Psoas muscle (tissue), 8 donors: ENCODE measurements around the gene FAM181A. TPM values are rescaled to one million over a fixed set of nuclear protein-coding genes. Genes with fewer than 3 reads are reported as not detected.

ENCODE experiments used
- ATAC-seq, 4 donors: fragments of 200-7000 bp; cut with Tn5 transposase; one replicate each; pipeline ENCODE4 v1.9.1; 2020; ENCODE audit warnings: moderate library complexity in 3 of 4, mild to moderate bottlenecking in 2 of 4
- DNase-seq, 2 donors: peaks; one replicate each; pipeline ENCODE4 v3.0.0-alpha.2; 2020
- H3K27ac ChIP-seq: fragments of 200-600 bp; one replicate; pipeline ENCODE4 v1.8.0; 2022
- H3K27me3 ChIP-seq, 3 donors: fragments of 200-600 bp in 1 of 3; one replicate each; pipeline versions ENCODE4 v1.6.1 to v1.8.0; 2013 to 2022; ENCODE audit warnings: low read length in 2 of 3, mild to moderate bottlenecking in 2 of 3, moderate library complexity in 1 of 3; ENCODE audit not compliant: insufficient read depth in 3 of 3
- H3K36me3 ChIP-seq, 2 donors: fragments of 200-600 bp in 1 of 2; one replicate each; pipeline versions ENCODE4 v1.6.1 to v1.8.0; 2013 to 2022; ENCODE audit warnings: low read depth in 1 of 2, mild to moderate bottlenecking in 1 of 2, moderate library complexity in 1 of 2; ENCODE audit not compliant: insufficient read depth in 1 of 2
- H3K4me1 ChIP-seq: fragments of 200-600 bp; one replicate; pipeline ENCODE4 v1.8.0; 2022
- H3K4me3 ChIP-seq: fragments of 200-600 bp; one replicate; pipeline ENCODE4 v1.8.0; 2022; ENCODE audit warnings: mild to moderate bottlenecking
- H3K9me3 ChIP-seq: fragments of 200-600 bp; one replicate; pipeline ENCODE4 v1.8.0; 2022
- CTCF ChIP-seq: fragments of 200-600 bp; IDR thresholded peaks from one replicate; pipeline ENCODE4 v1.8.0; 2022; ENCODE audit warnings: antibody characterized with exemption
- WGBS, 3 donors: extraction: QIAGEN DNeasy Blood & Tissue Kit; methylation state at CpG; one replicate each; pipeline versions ENCODE4 v1.1.6 to v1.1.7; 2013; 5-methylcytosine and 5-hydroxymethylcytosine counted together
- intact Hi-C, 2 donors: fragments of 100-400 bp; cut with DNase I; formaldehyde crosslinking; loops; one replicate each; pipeline versions ENCODE4 v1.11.0 to v1.14.2; 2022
- polyA plus RNA-seq, 3 donors: library from polyadenylated mRNA; stranded (reverse); fragments of 200-250 nt; gene quantifications; one replicate each; pipeline ENCODE4 v1.2.3, GENCODE V29; 2013
- total RNA-seq, 4 donors: library from RNA; stranded (reverse); fragmentation: NEBNext Ultra II Directional in 2 of 4; extraction: Animal tissue kit (Norgen Biotek cat#: 25700) in 2 of 4; gene quantifications; one replicate each; pipeline versions ENCODE4 v1.2.1 to v1.2.4, GENCODE V29; 2021 to 2023
- donor health status: healthy with polysubstance abuse.
- donor health status: DM: no; HTN: no; CAD: no; lungs with moderate emphysema.
- donor health status: Bipolar disorder and iron deficiency.
- donor health status: healthy.
- donor health status: DM: yes; HTN: yes; CAD: no.
- donor health status: DM: no; HTN: no; CAD: no.
- donor health status: DM: no; HTN: no; CAD: no.
- donor health status: DM: yes; HTN: yes; CAD: no.

The FAM181A gene
- total and polyA plus RNA-seq, 7 donors = 0.14 to 0.32 TPM; not detected in 5

- no peak overlapping the region for H3K27ac ChIP-seq
- no peak overlapping the region for H3K4me3 ChIP-seq
- ATAC-seq (no peak), DNase-seq (no peak)
- no peaks in the 10 kb centered on the region for H3K4me1 ChIP-seq
- no peaks in the 10 kb centered on the region for H3K36me3 ChIP-seq
- H3K9me3 ChIP-seq = no peaks in the 10 kb centered on the region
- H3K27me3 ChIP-seq = peaks cover 0 to 2% (median 0%) of the 10 kb centered on the region in 3 donors
- TF ChIP-seq CTCF = no peak
- intact Hi-C loops = loop anchor here in 1 of 2 donors (10.0 kb wide), 1 partner anchor 118 kb away; the partner anchor contains the start of gene PRIMA1
- WGBS, 3 donors = 78 to 83% (median 79%) methylated on average over 13 of the region's 13 CpGs
Observed at GRCh38 chr14:93902619-93903307, 24.4 kb upstream of the FAM181A start.

- intact Hi-C loops = loop anchor here in 1 of 2 donors (10.0 kb wide), 1 partner anchor 119 kb away; the partner anchor contains the start of gene PRIMA1
- H3K36me3 ChIP-seq = no peaks in the 10 kb centered on the region
- H3K4me1 ChIP-seq = no peaks in the 10 kb centered on the region
- peaks cover 0 to 2% (median 0%) of the 10 kb centered on the region in 3 donors for H3K27me3 ChIP-seq
- DNase-seq (no peak), ATAC-seq (no peak)
- peak; percentile 17 for TF ChIP-seq CTCF
- no peaks in the 10 kb centered on the region for H3K9me3 ChIP-seq
- no peak overlapping the region for H3K27ac ChIP-seq
- 46 to 49% (median 47%) methylated on average over 14 to 15 of the region's 15 CpGs for WGBS, 3 donors
- no peak overlapping the region for H3K4me3 ChIP-seq
Observed at GRCh38 chr14:93903342-93904184, 23.6 kb upstream of the FAM181A start.

- ATAC-seq (no peak), DNase-seq (no peak)
- WGBS, 3 donors = 73 to 82% (median 78%) methylated on average over 4 of the region's 4 CpGs
Observed at GRCh38 chr14:93905623-93906022, 21.5 kb upstream of the FAM181A start.

More at GRCh38 chr14:93905623-93906022, 21.5 kb upstream of the FAM181A start:
- Histone ChIP-seq H3K4me3 (no peak overlapping the region), H3K27ac (no peak overlapping the region), H3K27me3 (peaks cover 0 to 2% (median 0%) of the 10 kb centered on the region in 3 donors), H3K9me3 (no peaks in the 10 kb centered on the region), H3K36me3 (no peaks in the 10 kb centered on the region), H3K4me1 (no peaks in the 10 kb centered on the region)
- intact Hi-C loops = loop anchor here in 1 of 2 donors (10.0 kb wide), 1 partner anchor 121 kb away; the partner anchor contains the start of gene PRIMA1
- TF ChIP-seq CTCF = no peak
